Astrocyte (in vitro differentiated cells and primary cell): ENCODE results near the gene RENBP. TPM values are rescaled to one million over a fixed set of nuclear protein-coding genes. Genes with fewer than 3 reads are reported as not detected.

Source experiments
- DNase-seq: peaks from one replicate; pipeline ENCODE4 v3.0.0-alpha.2; 2010; ENCODE audit warnings: low read depth
- FAIRE-seq: peaks from 2 replicates; lab custom pipeline; 2011; peaks lifted over from hg19 to GRCh38; lab: Jason Lieb, UNC
- H2AFZ ChIP-seq: 2 replicates; pipeline ENCODE4 v1.6.0; 2012; ENCODE audit warnings: low read depth, low read length, inconsistent platforms
- H3K27ac ChIP-seq: 2 replicates; pipeline ENCODE4 v1.5.1; 2011; ENCODE audit warnings: low read depth, low read length, inconsistent platforms
- H3K27me3 ChIP-seq: 2 replicates; pipeline ENCODE4 v1.6.0; 2011; ENCODE audit warnings: low read length, inconsistent platforms; ENCODE audit not compliant: insufficient read depth
- H3K36me3 ChIP-seq: 2 replicates; pipeline ENCODE4 v1.5.1; 2011; ENCODE audit warnings: low read length, inconsistent platforms; ENCODE audit not compliant: insufficient read depth
- H3K4me1 ChIP-seq: 2 replicates; pipeline ENCODE4 v1.5.1; 2011; ENCODE audit warnings: low read length, inconsistent platforms; ENCODE audit not compliant: insufficient read depth
- H3K4me2 ChIP-seq: 2 replicates; pipeline ENCODE4 v1.6.0; 2012; ENCODE audit warnings: low read length, inconsistent platforms
- H3K4me3 ChIP-seq: 2 replicates; pipeline ENCODE4 v1.5.1; 2011; ENCODE audit warnings: low read depth, mild to moderate bottlenecking, low read length, inconsistent platforms; ENCODE audit not compliant: insufficient read depth
- H3K79me2 ChIP-seq: 2 replicates; pipeline ENCODE4 v1.6.0; 2012; ENCODE audit warnings: mild to moderate bottlenecking, low read length, inconsistent platforms; ENCODE audit not compliant: insufficient read depth
- H3K9ac ChIP-seq: 2 replicates; pipeline ENCODE4 v1.6.0; 2012; ENCODE audit warnings: mild to moderate bottlenecking, low read length, inconsistent platforms
- H3K9me3 ChIP-seq: 2 replicates; pipeline ENCODE4 v1.5.1; 2012; ENCODE audit warnings: low read depth, mild to moderate bottlenecking, low read length, inconsistent platforms; ENCODE audit not compliant: insufficient read depth
- H4K20me1 ChIP-seq: 2 replicates; pipeline ENCODE4 v1.6.0; 2012; ENCODE audit warnings: low read length, inconsistent platforms; ENCODE audit not compliant: insufficient read depth
- H3K27ac Mint-ChIP-seq: one replicate; pipeline ENCODE4 v1.8.0; 2021; ENCODE audit warnings: mild to moderate bottlenecking, mixed read lengths; ENCODE audit not compliant: unreplicated experiment
- H3K27me3 Mint-ChIP-seq: one replicate; pipeline ENCODE4 v1.8.0; 2021; ENCODE audit warnings: low read depth, mixed read lengths; ENCODE audit not compliant: unreplicated experiment
- H3K36me3 Mint-ChIP-seq: one replicate; pipeline ENCODE4 v1.8.0; 2021; ENCODE audit warnings: low read depth, mixed read lengths; ENCODE audit not compliant: unreplicated experiment
- H3K4me1 Mint-ChIP-seq: one replicate; pipeline ENCODE4 v1.8.0; 2021; ENCODE audit warnings: low read depth, mixed read lengths; ENCODE audit not compliant: unreplicated experiment
- H3K4me3 Mint-ChIP-seq: one replicate; pipeline ENCODE4 v1.8.0; 2021; ENCODE audit warnings: mild to moderate bottlenecking, moderate library complexity, mixed read lengths; ENCODE audit not compliant: unreplicated experiment
- H3K9me3 Mint-ChIP-seq: one replicate; pipeline ENCODE4 v1.8.0; 2021; ENCODE audit warnings: mild to moderate bottlenecking, mixed read lengths; ENCODE audit not compliant: unreplicated experiment
- CTCF ChIP-seq: IDR thresholded peaks from 2 replicates; pipeline ENCODE4 v1.5.1; 2011; ENCODE audit warnings: low read depth, mild to moderate bottlenecking, inconsistent platforms, low read length, moderate library complexity; ENCODE audit not compliant: insufficient read depth
- EZH2 ChIP-seq: IDR thresholded peaks from 2 replicates; pipeline ENCODE4 v1.6.1; 2012; ENCODE audit warnings: mild to moderate bottlenecking, low read length, inconsistent platforms; ENCODE audit not compliant: insufficient read depth
- total RNA-seq: library from RNA; stranded (reverse); gene quantifications from 2 replicates; pipeline ENCODE4 v1.2.1, GENCODE V29; 2021

RENBP gene
- total RNA-seq, 1 donor from 2014 or later, result 2.2 TPM

GRCh38 chrX:153992180-153992579, 47.7 kb upstream of the RENBP start:
- Histone ChIP-seq H3K27ac (no peak overlapping the region), H3K79me2 (no peaks in the 10 kb centered on the region), H3K27me3 (no peaks in the 10 kb centered on the region), H3K36me3 (no peaks in the 10 kb centered on the region), H3K9ac (no peak overlapping the region), H2AFZ (no peak overlapping the region), H3K4me1 (no peaks in the 10 kb centered on the region), H4K20me1 (no peaks in the 10 kb centered on the region), H3K4me2 (no peak overlapping the region), H3K4me3 (no peak overlapping the region), H3K9me3 (no peaks in the 10 kb centered on the region)
- Mint-ChIP-seq H3K9me3 (no peaks in the 10 kb centered on the region), H3K36me3 (no peaks in the 10 kb centered on the region), H3K4me1 (no peaks in the 10 kb centered on the region), H3K27me3 (no peaks in the 10 kb centered on the region), H3K27ac (no peak overlapping the region), H3K4me3 (no peak overlapping the region)
- no peak for DNase-seq
- FAIRE-seq, result no peak
- TF ChIP-seq CTCF (no peak), EZH2 (no peak)

- H3K9me3 Mint-ChIP-seq, result no peaks in the 10 kb centered on the region
- Histone ChIP-seq H3K79me2 (no peaks in the 10 kb centered on the region), H3K4me1 (no peaks in the 10 kb centered on the region), H3K4me2 (no peak overlapping the region), H3K36me3 (no peaks in the 10 kb centered on the region), H3K9me3 (no peaks in the 10 kb centered on the region), H2AFZ (no peak overlapping the region), H3K9ac (no peak overlapping the region), H4K20me1 (no peaks in the 10 kb centered on the region), H3K27me3 (no peaks in the 10 kb centered on the region), H3K4me3 (no peak overlapping the region), H3K27ac (no peak overlapping the region)
- no peak for DNase-seq
- FAIRE-seq, result no peak
- H3K27me3 Mint-ChIP-seq, result no peaks in the 10 kb centered on the region
- TF ChIP-seq CTCF (no peak), EZH2 (no peak)
- no peak overlapping the region for H3K4me3 Mint-ChIP-seq
- no peak overlapping the region for H3K27ac Mint-ChIP-seq
- H3K36me3 Mint-ChIP-seq, result no peaks in the 10 kb centered on the region
- no peaks in the 10 kb centered on the region for H3K4me1 Mint-ChIP-seq
Observed at GRCh38 chrX:153991013-153991580, 46.7 kb upstream of the RENBP start.

- H3K36me3 ChIP-seq, result no peaks in the 10 kb centered on the region
Observed at GRCh38 chrX:153989973-153990655, 45.7 kb upstream of the RENBP start.

More at GRCh38 chrX:153989973-153990655, 45.7 kb upstream of the RENBP start:
- no peaks in the 10 kb centered on the region for H3K27me3 ChIP-seq
- no peaks in the 10 kb centered on the region for H3K4me1 Mint-ChIP-seq
- no peak for TF ChIP-seq CTCF
- no peak for TF ChIP-seq EZH2
- H3K79me2 ChIP-seq, result no peaks in the 10 kb centered on the region
- no peak overlapping the region for H3K27ac ChIP-seq
- H3K27me3 Mint-ChIP-seq, result no peaks in the 10 kb centered on the region
- DNase-seq, result no peak
- H4K20me1 ChIP-seq, result no peaks in the 10 kb centered on the region
- H2AFZ ChIP-seq, result no peak overlapping the region
- no peaks in the 10 kb centered on the region for H3K36me3 Mint-ChIP-seq
- no peaks in the 10 kb centered on the region for H3K9me3 ChIP-seq
- FAIRE-seq, result peak; percentile 54
- no peaks in the 10 kb centered on the region for H3K9me3 Mint-ChIP-seq
- no peak overlapping the region for H3K27ac Mint-ChIP-seq
- H3K4me3 ChIP-seq, result no peak overlapping the region
- H3K4me2 ChIP-seq, result no peak overlapping the region
- no peak overlapping the region for H3K9ac ChIP-seq
- H3K4me3 Mint-ChIP-seq, result no peak overlapping the region
- H3K4me1 ChIP-seq, result no peaks in the 10 kb centered on the region
